Measurements from ENCODE around the gene ATXN2.

DNA sequence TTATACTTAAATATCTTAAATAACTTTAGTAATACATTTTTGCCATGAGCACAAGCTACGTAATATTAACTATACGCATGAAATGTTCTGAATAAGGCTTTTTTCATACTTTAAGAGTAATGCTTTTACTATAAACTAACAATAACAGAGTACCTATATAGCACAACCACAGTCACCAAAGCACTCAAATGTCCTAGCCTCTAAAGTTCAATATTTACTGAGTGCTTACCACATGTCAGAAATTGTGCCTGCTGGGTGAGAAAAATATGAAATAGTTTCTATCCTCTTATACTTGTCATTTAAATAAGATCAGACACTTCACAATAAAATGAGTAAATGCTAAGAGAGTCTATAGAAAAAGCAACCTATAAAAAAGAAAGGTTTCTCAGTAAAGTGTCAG lies 110.3 kb downstream of the ATXN2 start:
- TF ChIP-seq, protein P1, sequence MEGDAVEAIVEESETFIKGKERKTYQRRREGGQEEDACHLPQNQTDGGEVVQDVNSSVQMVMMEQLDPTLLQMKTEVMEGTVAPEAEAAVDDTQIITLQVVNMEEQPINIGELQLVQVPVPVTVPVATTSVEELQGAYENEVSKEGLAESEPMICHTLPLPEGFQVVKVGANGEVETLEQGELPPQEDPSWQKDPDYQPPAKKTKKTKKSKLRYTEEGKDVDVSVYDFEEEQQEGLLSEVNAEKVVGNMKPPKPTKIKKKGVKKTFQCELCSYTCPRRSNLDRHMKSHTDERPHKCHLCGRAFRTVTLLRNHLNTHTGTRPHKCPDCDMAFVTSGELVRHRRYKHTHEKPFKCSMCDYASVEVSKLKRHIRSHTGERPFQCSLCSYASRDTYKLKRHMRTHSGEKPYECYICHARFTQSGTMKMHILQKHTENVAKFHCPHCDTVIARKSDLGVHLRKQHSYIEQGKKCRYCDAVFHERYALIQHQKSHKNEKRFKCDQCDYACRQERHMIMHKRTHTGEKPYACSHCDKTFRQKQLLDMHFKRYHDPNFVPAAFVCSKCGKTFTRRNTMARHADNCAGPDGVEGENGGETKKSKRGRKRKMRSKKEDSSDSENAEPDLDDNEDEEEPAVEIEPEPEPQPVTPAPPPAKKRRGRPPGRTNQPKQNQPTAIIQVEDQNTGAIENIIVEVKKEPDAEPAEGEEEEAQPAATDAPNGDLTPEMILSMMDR (IDR thresholded peaks at IDR 0.05): no peak
- no peak for TF ChIP-seq EZH2 (IDR thresholded peaks at IDR 0.05)

All from neural progenitor cell (in vitro differentiated cells).